ENCODE data around the gene FRMD4B.

GRCh38 chr3:69368129-69368741 lies 17.7 kb downstream of the FRMD4B start:
- TF ChIP-seq CTCF (IDR thresholded peaks at IDR 0.05) (no peak), POLR2A (IDR thresholded peaks at IDR 0.05) (no peak)

All from adrenal gland (tissue), 5 donors.